ENCODE results near the gene VIPAS39. TPM values are rescaled to one million over a fixed set of nuclear protein-coding genes. Genes with fewer than 3 reads are reported as not detected.

The VIPAS39 gene
- total and polyA plus RNA-seq, 2 of the 13 experiments (the other 11 are each of a cell fraction or from before 2014, with no cell fraction given): 13.3 to 21.5 TPM

DNA sequence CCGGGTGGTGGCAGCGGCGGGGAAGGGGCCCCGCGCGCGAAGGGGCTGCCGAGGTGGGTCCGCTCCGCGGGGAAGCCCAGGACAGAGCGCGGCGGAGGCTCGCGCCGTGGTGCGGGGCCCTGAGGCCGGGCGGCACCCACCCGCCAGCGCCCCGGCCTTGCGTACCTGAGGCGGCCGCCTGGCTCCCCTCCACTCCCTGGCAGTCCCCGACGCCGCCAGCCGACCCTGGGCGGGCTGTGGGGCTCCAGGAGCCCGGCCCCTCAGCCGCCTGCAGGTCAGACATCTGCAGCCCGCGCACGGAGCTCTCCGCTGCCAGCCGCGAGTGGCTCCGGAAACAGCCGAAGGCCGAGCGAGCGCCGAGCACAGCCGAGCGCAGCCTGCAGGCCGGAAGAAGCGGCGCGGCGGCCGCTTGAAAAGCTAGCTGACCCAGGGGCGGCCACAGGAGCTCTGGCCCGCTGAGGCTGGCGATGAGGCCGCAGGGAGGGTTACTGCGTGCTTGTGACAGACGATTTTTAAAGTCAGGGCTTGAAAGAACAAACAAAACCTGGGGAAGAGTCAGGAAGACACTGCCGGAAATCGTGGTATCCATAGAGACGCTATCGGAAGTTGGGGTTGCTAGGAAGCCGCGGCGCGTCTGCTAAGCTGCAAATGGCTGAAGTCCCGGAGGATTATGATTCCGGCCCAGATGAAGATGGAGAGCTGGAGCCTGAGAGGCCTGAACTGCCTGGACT lies 80.5 kb downstream of the VIPAS39 start, which contains the start of the genes SAMD15 and TMED8 (continued):
- TF ChIP-seq, protein P1, sequence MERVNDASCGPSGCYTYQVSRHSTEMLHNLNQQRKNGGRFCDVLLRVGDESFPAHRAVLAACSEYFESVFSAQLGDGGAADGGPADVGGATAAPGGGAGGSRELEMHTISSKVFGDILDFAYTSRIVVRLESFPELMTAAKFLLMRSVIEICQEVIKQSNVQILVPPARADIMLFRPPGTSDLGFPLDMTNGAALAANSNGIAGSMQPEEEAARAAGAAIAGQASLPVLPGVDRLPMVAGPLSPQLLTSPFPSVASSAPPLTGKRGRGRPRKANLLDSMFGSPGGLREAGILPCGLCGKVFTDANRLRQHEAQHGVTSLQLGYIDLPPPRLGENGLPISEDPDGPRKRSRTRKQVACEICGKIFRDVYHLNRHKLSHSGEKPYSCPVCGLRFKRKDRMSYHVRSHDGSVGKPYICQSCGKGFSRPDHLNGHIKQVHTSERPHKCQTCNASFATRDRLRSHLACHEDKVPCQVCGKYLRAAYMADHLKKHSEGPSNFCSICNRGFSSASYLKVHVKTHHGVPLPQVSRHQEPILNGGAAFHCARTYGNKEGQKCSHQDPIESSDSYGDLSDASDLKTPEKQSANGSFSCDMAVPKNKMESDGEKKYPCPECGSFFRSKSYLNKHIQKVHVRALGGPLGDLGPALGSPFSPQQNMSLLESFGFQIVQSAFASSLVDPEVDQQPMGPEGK (CRISPR knock-in tag; IDR thresholded peaks at IDR 0.05): peak; percentile 22; the same call in 1 of the 2 replicates
- TF ChIP-seq KDM1A (CRISPR knock-in tag; IDR thresholded peaks at IDR 0.05): no peak
- no peak for TF ChIP-seq PLRG1 (conservative IDR thresholded peaks at IDR 0.05)
- TF ChIP-seq ZNF256 (CRISPR knock-in tag; conservative IDR thresholded peaks at IDR 0.05): no peak
- TF ChIP-seq ZNF737 (CRISPR knock-in tag; IDR thresholded peaks at IDR 0.05; ENCODE audit: borderline replicate concordance): no peak
- TF ChIP-seq, protein P2, sequence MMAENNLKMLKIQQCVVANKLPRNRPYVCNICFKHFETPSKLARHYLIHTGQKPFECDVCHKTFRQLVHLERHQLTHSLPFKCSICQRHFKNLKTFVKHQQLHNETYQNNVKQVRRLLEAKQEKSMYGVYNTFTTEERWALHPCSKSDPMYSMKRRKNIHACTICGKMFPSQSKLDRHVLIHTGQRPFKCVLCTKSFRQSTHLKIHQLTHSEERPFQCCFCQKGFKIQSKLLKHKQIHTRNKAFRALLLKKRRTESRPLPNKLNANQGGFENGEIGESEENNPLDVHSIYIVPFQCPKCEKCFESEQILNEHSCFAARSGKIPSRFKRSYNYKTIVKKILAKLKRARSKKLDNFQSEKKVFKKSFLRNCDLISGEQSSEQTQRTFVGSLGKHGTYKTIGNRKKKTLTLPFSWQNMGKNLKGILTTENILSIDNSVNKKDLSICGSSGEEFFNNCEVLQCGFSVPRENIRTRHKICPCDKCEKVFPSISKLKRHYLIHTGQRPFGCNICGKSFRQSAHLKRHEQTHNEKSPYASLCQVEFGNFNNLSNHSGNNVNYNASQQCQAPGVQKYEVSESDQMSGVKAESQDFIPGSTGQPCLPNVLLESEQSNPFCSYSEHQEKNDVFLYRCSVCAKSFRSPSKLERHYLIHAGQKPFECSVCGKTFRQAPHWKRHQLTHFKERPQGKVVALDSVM (CRISPR knock-in tag; IDR thresholded peaks at IDR 0.05): no peak; the same call in 1 of the 2 replicates
- TF ChIP-seq ZKSCAN8 (CRISPR knock-in tag; IDR thresholded peaks at IDR 0.05; ENCODE audit: borderline replicate concordance): no peak
- TF ChIP-seq ZNF556 (CRISPR knock-in tag; IDR thresholded peaks at IDR 0.05; ENCODE audit: borderline replicate concordance): no peak
- no peak for TF ChIP-seq ZNF570 (CRISPR knock-in tag; IDR thresholded peaks at IDR 0.05; ENCODE audit: borderline replicate concordance)
- TF ChIP-seq, protein P3, sequence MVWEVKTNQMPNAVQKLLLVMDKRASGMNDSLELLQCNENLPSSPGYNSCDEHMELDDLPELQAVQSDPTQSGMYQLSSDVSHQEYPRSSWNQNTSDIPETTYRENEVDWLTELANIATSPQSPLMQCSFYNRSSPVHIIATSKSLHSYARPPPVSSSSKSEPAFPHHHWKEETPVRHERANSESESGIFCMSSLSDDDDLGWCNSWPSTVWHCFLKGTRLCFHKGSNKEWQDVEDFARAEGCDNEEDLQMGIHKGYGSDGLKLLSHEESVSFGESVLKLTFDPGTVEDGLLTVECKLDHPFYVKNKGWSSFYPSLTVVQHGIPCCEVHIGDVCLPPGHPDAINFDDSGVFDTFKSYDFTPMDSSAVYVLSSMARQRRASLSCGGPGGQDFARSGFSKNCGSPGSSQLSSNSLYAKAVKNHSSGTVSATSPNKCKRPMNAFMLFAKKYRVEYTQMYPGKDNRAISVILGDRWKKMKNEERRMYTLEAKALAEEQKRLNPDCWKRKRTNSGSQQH (CRISPR knock-in tag; IDR thresholded peaks at IDR 0.05; ENCODE audit: low read depth): peak; percentile 18; the same call in 1 of the 2 replicates
- no peak for TF ChIP-seq ZNF660 (CRISPR knock-in tag; IDR thresholded peaks at IDR 0.05; ENCODE audit: borderline replicate concordance, low read depth)
- TF ChIP-seq ZNF564 (CRISPR knock-in tag; IDR thresholded peaks at IDR 0.05): no peak
- TF ChIP-seq, protein P4, sequence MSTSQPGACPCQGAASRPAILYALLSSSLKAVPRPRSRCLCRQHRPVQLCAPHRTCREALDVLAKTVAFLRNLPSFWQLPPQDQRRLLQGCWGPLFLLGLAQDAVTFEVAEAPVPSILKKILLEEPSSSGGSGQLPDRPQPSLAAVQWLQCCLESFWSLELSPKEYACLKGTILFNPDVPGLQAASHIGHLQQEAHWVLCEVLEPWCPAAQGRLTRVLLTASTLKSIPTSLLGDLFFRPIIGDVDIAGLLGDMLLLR (CRISPR knock-in tag; IDR thresholded peaks at IDR 0.05): peak; percentile 75
- no peak for TF ChIP-seq HNRNPH1 (optimal IDR thresholded peaks at IDR 0.05; ENCODE audit: low read depth, low read length)
- no peak for TF ChIP-seq SRSF1 (optimal IDR thresholded peaks at IDR 0.05; ENCODE audit: low read depth, low read length)
- no peak for TF ChIP-seq ZNF530 (CRISPR knock-in tag; IDR thresholded peaks at IDR 0.05; ENCODE audit: low read depth)
- TF ChIP-seq ZNF614 (CRISPR knock-in tag; IDR thresholded peaks at IDR 0.05; ENCODE audit: borderline replicate concordance): 0 out of 2 replicates have a peak, but pooled peaks have one; percentile 35
- TF ChIP-seq, protein P5, sequence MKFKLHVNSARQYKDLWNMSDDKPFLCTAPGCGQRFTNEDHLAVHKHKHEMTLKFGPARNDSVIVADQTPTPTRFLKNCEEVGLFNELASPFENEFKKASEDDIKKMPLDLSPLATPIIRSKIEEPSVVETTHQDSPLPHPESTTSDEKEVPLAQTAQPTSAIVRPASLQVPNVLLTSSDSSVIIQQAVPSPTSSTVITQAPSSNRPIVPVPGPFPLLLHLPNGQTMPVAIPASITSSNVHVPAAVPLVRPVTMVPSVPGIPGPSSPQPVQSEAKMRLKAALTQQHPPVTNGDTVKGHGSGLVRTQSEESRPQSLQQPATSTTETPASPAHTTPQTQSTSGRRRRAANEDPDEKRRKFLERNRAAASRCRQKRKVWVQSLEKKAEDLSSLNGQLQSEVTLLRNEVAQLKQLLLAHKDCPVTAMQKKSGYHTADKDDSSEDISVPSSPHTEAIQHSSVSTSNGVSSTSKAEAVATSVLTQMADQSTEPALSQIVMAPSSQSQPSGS (CRISPR knock-in tag; IDR thresholded peaks at IDR 0.05): 0 out of 2 replicates have a peak, but pooled peaks have one; percentile 14
- TF ChIP-seq SRF (IDR thresholded peaks at IDR 0.05; ENCODE audit: low read depth, low read length): no peak
- TF ChIP-seq ZNF616 (CRISPR knock-in tag; IDR thresholded peaks at IDR 0.05; ENCODE audit: low read depth): no peak
- no peak for TF ChIP-seq ZNF83 (CRISPR knock-in tag; IDR thresholded peaks at IDR 0.05; ENCODE audit: borderline replicate concordance)
- no peak for TF ChIP-seq NONO (IDR thresholded peaks at IDR 0.05)
- TF ChIP-seq NONO (CRISPR knock-in tag; conservative IDR thresholded peaks at IDR 0.05): 0 out of 2 replicates have a peak, but pooled peaks have one; percentile 45
